GM23338 (cell line): ENCODE data around the gene GPR37L1.

Experiments
- ETS1 ChIP-seq: IDR thresholded peaks from 2 replicates; pipeline ENCODE4 v1.6.1; 2016; ENCODE audit warnings: antibody characterized with exemption
- EZH2 ChIP-seq: fragments of 200-600 bp; sonication (generic); IDR thresholded peaks from one replicate; pipeline ENCODE4 v1.8.0; 2017; ENCODE audit warnings: antibody characterized with exemption, mild to moderate bottlenecking, low read depth; ENCODE audit not compliant: unreplicated experiment
- NANOG ChIP-seq: IDR thresholded peaks from 2 replicates; pipeline ENCODE4 v1.6.1; 2016; ENCODE audit warnings: antibody characterized with exemption, borderline replicate concordance
- POLR2AphosphoS5 ChIP-seq: IDR thresholded peaks from 2 replicates; pipeline ENCODE4 v1.6.1; 2016; ENCODE audit warnings: antibody characterized with exemption, low read depth

GRCh38 chr1:202157945-202158344 lies 35.2 kb downstream of the GPR37L1 start:
- TF ChIP-seq NANOG (no peak), ETS1 (no peak), EZH2 (no peak), POLR2AphosphoS5 (no peak)
